Measurements from ENCODE around the gene GABBR2.

DNA sequence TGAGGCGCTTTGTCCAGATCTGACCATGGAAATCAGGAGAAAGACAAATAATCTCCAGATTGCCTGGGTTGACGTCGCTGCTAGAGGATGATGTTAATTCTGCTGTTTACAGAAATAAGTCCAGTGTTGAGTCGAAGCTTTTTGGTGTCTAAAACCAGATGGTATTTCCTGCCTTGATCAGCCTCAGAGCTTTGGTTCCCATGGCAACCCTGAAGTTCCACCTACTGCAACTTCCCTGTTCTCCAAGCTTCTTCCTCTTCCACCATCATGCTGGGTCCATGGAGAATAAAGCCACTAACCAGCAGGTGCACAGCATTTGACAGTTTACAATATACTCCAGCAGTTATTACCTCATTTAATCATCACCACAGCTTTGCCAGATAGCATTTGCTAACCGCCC lies 18.0 kb upstream of the GABBR2 start:
- TF ChIP-seq, protein P1, sequence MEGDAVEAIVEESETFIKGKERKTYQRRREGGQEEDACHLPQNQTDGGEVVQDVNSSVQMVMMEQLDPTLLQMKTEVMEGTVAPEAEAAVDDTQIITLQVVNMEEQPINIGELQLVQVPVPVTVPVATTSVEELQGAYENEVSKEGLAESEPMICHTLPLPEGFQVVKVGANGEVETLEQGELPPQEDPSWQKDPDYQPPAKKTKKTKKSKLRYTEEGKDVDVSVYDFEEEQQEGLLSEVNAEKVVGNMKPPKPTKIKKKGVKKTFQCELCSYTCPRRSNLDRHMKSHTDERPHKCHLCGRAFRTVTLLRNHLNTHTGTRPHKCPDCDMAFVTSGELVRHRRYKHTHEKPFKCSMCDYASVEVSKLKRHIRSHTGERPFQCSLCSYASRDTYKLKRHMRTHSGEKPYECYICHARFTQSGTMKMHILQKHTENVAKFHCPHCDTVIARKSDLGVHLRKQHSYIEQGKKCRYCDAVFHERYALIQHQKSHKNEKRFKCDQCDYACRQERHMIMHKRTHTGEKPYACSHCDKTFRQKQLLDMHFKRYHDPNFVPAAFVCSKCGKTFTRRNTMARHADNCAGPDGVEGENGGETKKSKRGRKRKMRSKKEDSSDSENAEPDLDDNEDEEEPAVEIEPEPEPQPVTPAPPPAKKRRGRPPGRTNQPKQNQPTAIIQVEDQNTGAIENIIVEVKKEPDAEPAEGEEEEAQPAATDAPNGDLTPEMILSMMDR (conservative IDR thresholded peaks at IDR 0.05 in 1 of 2, IDR thresholded peaks at IDR 0.05 in 1 of 2; ENCODE audit: extremely low read depth in 1 of 2, insufficient read depth in 1 of 2, low read depth in 1 of 2, low read length in 2 of 2) = no peak
- no peak for TF ChIP-seq EZH2 (IDR thresholded peaks at IDR 0.05; ENCODE audit: borderline replicate concordance, low read length)

Measured in mammary epithelial cell (primary cell).